SKM-1 treated with dmso at 0.1 percent for 144 hours (cell line): ENCODE measurements around the gene TLX3.
A peak's percentile ranks its signal among the peaks of the same experiment; 100 is the strongest.
"Not testable (repeated sequence)": the region's sequence is repeated elsewhere in the genome, so short reads cannot be mapped to it uniquely, and the experiment has no call there.

Experiments
- DNase-seq: peaks from one replicate; lab custom pipeline; 2025; ENCODE audit not compliant: unreplicated experiment; lab: John Stamatoyannopoulos, UW

The TLX3 gene

DNA sequence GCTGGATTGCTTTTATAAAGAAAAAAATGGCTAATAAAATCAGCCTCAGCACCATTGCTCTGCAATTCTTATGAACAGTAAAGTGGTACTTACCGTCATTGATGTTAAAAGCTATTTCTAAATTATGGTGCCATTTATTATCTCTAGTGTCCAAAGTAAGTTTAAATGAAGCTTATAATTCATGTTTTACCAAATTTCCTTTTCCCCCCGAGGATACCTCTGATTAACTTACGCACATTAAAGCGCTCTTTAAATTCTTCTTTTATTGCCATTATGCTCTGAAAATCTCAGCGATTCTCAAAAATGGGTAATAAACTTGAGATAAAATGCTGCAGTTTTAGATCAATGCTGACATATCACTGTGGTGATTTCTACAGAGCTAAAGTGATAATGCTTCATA lies 13.5 kb downstream of the TLX3 start:
- no peak for DNase-seq

GRCh38 chr5:171323007-171323406 lies 14.0 kb downstream of the TLX3 start:
- DNase-seq, result no peak

- DNase-seq, result no peak
Observed at GRCh38 chr5:171323806-171324632, 15.0 kb downstream of the TLX3 start.

DNA sequence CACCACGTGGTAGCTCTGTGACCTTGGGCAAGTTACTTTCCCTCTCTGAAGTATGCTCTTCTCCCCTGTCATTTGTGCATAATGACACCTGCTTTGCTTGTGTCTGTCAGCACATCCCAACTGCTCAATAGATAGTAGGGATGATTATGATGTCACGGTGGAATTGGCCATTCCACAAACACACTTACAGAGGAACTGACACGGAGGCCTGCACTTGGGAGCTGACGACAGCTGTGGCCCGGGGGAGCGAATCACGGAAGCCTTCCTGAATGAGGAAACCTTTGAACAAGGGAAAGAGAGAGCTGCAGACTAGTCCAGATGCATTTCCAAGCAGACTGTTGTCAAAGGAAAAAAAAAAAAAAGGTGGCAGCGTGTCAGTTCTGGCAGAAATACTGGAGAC lies 21.0 kb downstream of the TLX3 start:
- DNase-seq, result no peak

- no peak for DNase-seq
Observed at GRCh38 chr5:171335616-171336015, 26.6 kb downstream of the TLX3 start.

DNA sequence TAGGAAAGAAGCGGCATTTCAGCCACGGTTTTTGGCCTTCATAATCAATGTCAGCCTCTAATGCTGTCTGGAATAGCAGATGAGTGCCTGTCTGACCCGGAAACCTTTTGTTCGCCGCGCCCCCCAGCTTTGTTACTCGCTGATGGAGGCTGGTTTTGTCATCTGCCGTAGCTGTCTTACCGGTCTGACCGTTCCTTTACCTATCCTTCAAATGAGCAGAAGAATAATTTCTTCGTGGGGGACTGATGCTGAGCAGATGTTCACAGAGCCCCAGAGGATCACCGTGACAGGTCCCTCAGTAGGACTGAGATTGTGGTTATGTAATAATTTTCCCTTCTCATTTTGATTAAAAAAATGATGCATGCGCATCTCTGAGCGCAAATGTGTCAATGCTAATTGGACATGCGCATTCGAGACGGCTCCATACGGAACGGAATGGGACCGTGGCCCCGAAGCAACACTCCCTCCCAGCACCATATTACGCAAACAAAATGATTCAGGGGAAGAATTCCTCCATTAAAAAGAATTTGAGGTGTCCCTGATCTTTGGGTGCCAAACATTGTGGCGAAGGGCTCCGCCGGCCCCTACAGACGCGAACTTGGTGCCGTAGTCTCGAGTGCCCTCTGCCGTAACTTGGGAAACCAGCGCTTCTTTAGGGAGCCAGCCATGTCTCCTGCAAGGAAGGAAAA lies 27.6 kb downstream of the TLX3 start:
- peak; percentile 28 for DNase-seq

GRCh38 chr5:171337210-171337569 lies 28.1 kb downstream of the TLX3 start:
- DNase-seq, result no peak

DNA sequence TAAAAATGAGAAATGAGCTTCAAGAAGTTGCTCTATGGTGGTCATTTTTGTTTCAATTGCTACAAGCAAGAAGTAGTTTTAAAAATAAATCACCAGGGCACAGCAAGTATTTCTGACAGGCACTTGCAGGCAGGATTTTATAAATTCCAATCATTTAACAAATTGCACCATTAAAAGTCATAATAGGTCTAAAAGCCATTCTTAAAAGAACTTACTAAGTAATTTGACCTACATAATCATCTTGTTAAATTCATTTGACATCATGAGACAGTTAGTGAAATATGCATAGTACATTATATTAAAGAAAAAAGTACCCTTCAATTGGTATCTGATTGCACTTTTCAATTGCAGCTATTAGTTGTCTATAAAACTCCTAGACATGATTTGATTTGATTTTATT lies 31.0 kb downstream of the TLX3 start:
- DNase-seq, result no peak

DNA sequence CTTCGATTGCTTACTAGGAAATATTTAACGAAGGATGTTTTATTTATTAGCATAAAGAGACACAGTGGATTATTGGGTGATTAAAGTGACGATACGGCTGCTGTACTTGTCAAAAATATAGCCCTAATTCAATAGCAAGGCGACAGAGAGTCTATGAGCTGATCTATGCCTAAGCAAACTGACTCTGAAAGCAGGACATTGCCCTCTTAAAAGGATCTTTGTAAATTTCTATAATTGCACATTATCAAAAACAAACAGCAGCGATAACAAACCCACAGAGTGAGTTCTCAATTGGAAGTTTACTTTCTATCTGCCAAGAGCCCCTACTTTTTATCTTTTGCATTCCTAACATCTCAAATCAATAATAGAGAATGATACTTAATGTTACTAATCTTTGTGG lies 31.4 kb downstream of the TLX3 start:
- DNase-seq, result no peak

DNA sequence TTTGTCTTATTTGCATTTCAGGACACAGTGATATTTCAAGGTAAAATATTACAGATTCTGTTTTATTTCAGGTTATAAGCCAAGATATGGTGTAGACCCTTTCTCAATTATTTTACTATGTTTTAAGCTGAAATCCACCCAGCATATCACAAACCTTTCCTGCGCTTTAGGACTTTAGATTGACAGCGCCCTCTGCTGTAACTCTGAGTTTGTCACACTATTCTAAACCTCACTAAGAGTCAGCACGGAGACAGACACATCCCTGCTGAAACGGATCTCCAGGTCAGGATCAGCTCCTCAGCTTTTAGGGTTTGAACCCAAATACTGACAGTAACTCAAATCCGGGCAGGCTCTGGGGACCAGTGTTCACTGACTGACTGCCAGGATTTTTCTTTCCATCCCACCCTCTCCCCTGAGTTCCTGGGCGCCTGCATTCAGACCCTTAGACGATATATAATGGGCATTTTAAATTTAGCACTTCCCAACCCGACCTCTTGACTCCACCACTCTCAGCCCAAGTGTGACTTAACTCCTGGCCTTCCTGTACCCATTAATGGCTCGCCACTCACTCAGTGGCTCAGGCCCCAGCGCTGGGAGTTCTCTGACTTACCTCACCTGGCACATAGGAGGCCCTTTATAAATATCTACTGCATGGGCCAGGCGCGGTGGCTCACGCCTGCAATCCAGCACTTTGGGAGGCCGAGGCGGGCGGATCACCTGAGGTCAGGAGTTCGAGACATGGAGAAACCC lies 33.5 kb downstream of the TLX3 start:
- DNase-seq, result peak; percentile 45

DNA sequence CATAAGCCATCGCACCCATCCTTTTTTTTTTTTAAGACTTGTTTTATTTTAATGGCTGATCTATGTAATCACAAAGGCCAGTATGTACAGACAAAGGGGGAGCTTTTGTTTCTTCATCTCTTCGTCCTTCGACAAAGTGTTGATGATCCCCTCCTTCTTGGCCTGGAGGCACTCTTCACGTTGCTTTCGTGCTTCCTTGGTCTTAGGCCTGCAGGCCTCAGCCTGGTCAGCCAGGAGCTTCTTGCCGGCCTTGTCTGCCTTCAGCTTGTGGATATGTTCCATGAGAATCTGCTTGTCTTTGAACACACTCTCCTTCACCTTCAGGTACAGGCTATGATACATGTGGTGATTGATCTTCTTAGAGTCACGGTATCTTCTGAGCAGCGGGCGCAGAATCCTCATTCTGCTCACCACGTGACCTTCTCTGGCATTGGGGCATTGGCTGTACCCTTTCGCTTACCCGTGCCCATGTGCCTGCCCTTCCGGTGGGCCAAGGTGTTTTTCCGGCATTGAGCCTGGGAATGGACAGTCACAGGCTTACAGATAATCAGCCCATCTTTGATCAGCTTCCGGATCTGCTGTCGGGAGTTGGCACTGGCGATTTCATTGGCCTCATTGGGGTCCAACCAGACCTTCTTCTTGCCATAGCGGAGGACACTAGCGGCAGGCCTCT lies 36.0 kb downstream of the TLX3 start:
- DNase-seq, result no peak

GRCh38 chr5:171351536-171352073 lies 42.6 kb downstream of the TLX3 start:
- no peak for DNase-seq

DNA sequence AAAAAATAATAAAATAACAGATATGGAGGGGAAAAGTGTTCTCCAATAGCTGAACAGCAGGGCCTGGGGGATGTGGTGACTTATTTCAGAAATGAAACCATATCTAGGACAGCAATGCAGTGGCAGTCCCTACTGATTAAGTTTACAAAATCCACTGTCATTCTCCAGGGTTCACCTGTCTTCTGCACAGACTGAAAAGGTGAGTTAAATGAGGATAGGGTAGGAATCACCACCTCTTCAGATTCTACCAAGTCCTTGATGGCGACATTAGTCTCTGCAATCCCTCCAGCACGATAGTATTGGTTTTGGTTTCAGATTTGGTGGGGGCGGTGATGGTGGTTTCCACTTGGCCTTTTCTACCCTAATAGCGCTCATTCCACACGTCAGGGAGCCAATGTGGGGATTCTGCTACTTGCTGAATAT lies 46.3 kb downstream of the TLX3 start:
- DNase-seq, result no peak

DNA sequence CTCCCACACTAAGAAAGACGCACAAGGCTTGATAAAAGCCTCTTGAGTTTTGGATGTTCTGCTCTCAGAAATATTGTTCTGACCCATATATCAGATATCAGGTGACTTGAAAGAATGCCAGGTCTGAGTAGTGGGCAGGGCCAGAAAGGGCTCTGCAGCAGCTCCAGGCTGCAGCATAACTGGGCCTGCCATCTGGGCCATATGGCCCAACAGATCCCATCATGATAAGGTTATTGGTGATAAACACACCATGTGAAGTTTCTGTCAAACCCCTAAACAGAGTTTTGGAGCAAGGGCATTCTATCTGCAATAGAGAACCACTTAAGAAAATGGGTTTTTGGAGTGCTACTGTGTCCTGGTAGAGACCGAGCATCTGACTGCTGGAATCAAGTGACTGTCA lies 48.8 kb downstream of the TLX3 start:
- no peak for DNase-seq

DNA sequence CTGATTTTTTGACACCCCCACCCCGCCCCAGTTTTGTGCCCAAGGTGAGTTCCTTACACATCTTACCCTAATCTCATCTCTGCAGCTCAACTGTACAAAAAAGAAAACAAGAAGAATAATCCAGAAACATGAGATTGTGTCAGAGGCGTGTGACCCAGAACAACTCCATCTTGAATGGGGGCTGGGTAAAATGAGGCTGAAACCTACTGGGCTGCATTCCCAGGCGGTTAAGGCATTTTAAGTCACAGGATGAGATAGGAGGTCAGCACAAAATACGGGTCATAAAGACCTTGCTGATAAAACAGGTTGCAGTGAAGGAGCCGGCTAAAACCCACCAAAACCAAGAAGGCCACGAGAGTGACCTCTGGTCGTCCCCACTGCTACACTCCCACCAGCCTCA lies 52.1 kb downstream of the TLX3 start:
- not testable (repeated sequence) for DNase-seq
